H9 (cell line): ENCODE results near the gene DCUN1D4. TPM values are rescaled to one million over a fixed set of nuclear protein-coding genes. Genes with fewer than 3 reads are reported as not detected.

Source experiments
- DNase-seq: peaks from one replicate; pipeline ENCODE4 v3.0.0-alpha.2; 2017
- H2AFZ ChIP-seq: one replicate; pipeline ENCODE4 v1.6.1; 2013; ENCODE audit warnings: mild to moderate bottlenecking, low read length, control low read depth, moderate library complexity
- H2AK5ac ChIP-seq: 2 replicates; pipeline ENCODE4 v1.6.1; 2013; ENCODE audit warnings: low read length, control low read depth, mixed read lengths; ENCODE audit not compliant: insufficient read length
- H2BK120ac ChIP-seq: one replicate; pipeline ENCODE4 v1.6.1; 2013; ENCODE audit warnings: low read depth, mild to moderate bottlenecking, low read length, control low read depth, inconsistent platforms; ENCODE audit not compliant: poor library complexity, severe bottlenecking
- H2BK12ac ChIP-seq: 2 replicates; pipeline ENCODE4 v1.6.1; 2013; ENCODE audit warnings: low read length, control low read depth, mixed read lengths, low read depth; ENCODE audit not compliant: insufficient read length
- H2BK15ac ChIP-seq: 2 replicates; pipeline ENCODE4 v1.6.1; 2013; ENCODE audit warnings: low read depth, low read length, control low read depth
- H2BK20ac ChIP-seq: one replicate; pipeline ENCODE4 v1.6.1; 2013; ENCODE audit warnings: low read depth, mild to moderate bottlenecking, low read length, control low read depth, inconsistent platforms; ENCODE audit not compliant: poor library complexity, severe bottlenecking
- H2BK5ac ChIP-seq: 2 replicates; pipeline ENCODE4 v1.6.1; 2013; ENCODE audit warnings: low read length, control low read depth, mixed read lengths; ENCODE audit not compliant: insufficient read length
- H3K14ac ChIP-seq: 2 replicates; pipeline ENCODE4 v1.6.1; 2013; ENCODE audit warnings: low read length, control low read depth; ENCODE audit not compliant: insufficient read depth
- H3K18ac ChIP-seq: 2 replicates; pipeline ENCODE4 v1.6.1; 2013; ENCODE audit warnings: low read depth, mild to moderate bottlenecking, mixed read lengths, low read length, control low read depth; ENCODE audit not compliant: insufficient read length
- H3K23ac ChIP-seq: 2 replicates; pipeline ENCODE4 v1.6.1; 2013; ENCODE audit warnings: low read length, control low read depth, mixed read lengths, low read depth; ENCODE audit not compliant: insufficient read length
- H3K23me2 ChIP-seq: 2 replicates; pipeline ENCODE4 v1.6.1; 2013; ENCODE audit warnings: low read depth, mild to moderate bottlenecking, mixed read lengths, low read length, control low read depth; ENCODE audit not compliant: insufficient read length, poor library complexity, severe bottlenecking
- H3K27ac ChIP-seq: 2 replicates; pipeline ENCODE4 v1.5.1; 2013; ENCODE audit warnings: low read length, control low read depth, mixed read lengths, low read depth; ENCODE audit not compliant: insufficient read length
- H3K27me3 ChIP-seq: 2 replicates; pipeline ENCODE4 v1.6.1; 2013; ENCODE audit warnings: low read length, control low read depth, inconsistent platforms; ENCODE audit not compliant: insufficient read depth
- H3K4ac ChIP-seq: 2 replicates; pipeline ENCODE4 v1.6.1; 2013; ENCODE audit warnings: low read depth, mild to moderate bottlenecking, control low read depth, inconsistent platforms, low read length, moderate library complexity
- H3K4me1 ChIP-seq: 2 replicates; pipeline ENCODE4 v1.6.1; 2013; ENCODE audit warnings: low read length, control low read depth, inconsistent platforms; ENCODE audit not compliant: insufficient read depth
- H3K4me2 ChIP-seq: 2 replicates; pipeline ENCODE4 v1.6.1; 2013; ENCODE audit warnings: low read length, control low read depth, mixed read lengths; ENCODE audit not compliant: insufficient read length, insufficient read depth
- H3K56ac ChIP-seq: 2 replicates; pipeline ENCODE4 v1.6.1; 2013; ENCODE audit warnings: low read depth, mild to moderate bottlenecking, mixed read lengths, low read length, control low read depth; ENCODE audit not compliant: insufficient read length
- H3K79me1 ChIP-seq: 2 replicates; pipeline ENCODE4 v1.6.1; 2013; ENCODE audit warnings: low read depth, mild to moderate bottlenecking, moderate library complexity, low read length, control low read depth, inconsistent platforms; ENCODE audit not compliant: insufficient read depth, poor library complexity, severe bottlenecking
- H3K79me2 ChIP-seq: 2 replicates; pipeline ENCODE4 v1.6.1; 2013; ENCODE audit warnings: low read length, control low read depth, inconsistent platforms; ENCODE audit not compliant: insufficient read depth
- H3K9ac ChIP-seq: 2 replicates; pipeline ENCODE4 v1.6.1; 2013; ENCODE audit warnings: low read length, control low read depth, mixed read lengths; ENCODE audit not compliant: insufficient read length; ENCODE audit errors: extremely low read depth
- H3K9me3 ChIP-seq: one replicate; pipeline ENCODE4 v1.6.1; 2013; ENCODE audit warnings: low read depth, low read length, inconsistent platforms; ENCODE audit not compliant: control insufficient read depth
- H3T11ph ChIP-seq: one replicate; pipeline ENCODE4 v1.6.1; 2013; ENCODE audit warnings: mild to moderate bottlenecking, low read length, control low read depth, inconsistent platforms
- H4K20me1 ChIP-seq: one replicate; pipeline ENCODE4 v1.6.1; 2013; ENCODE audit not compliant: control insufficient read depth, insufficient read length, insufficient read depth
- H4K5ac ChIP-seq: 2 replicates; pipeline ENCODE4 v1.6.1; 2013; ENCODE audit warnings: low read depth, mild to moderate bottlenecking, mixed read lengths, low read length, control low read depth; ENCODE audit not compliant: insufficient read length
- H4K8ac ChIP-seq: replicated peaks from 2 replicates; pipeline ENCODE4 v1.6.1; 2013; ENCODE audit warnings: low read length, control low read depth, mixed read lengths, low read depth; ENCODE audit not compliant: insufficient read length
- H4K91ac ChIP-seq: 2 replicates; pipeline ENCODE4 v1.6.1; 2013; ENCODE audit warnings: low read depth, mild to moderate bottlenecking, moderate library complexity, mixed read lengths, low read length, control low read depth; ENCODE audit not compliant: insufficient read length
- H3K27ac Mint-ChIP-seq, 3 experiments: 2 replicates in 2 of 3; 3 replicates in 1 of 3; pipeline ENCODE4 v1.8.0; 2020 to 2021; ENCODE audit warnings: mixed read lengths in 3 of 3, mild to moderate bottlenecking in 1 of 3, moderate library complexity in 1 of 3
- H3K27me3 Mint-ChIP-seq: 2 replicates; pipeline ENCODE4 v1.8.0; 2021; ENCODE audit warnings: low read depth, mild to moderate bottlenecking, moderate library complexity, mixed read lengths
- H3K36me3 Mint-ChIP-seq, 3 experiments: 2 replicates in 2 of 3; 3 replicates in 1 of 3; pipeline ENCODE4 v1.8.0; 2020 to 2021; ENCODE audit warnings: low read depth in 3 of 3, mixed read lengths in 3 of 3; ENCODE audit not compliant: insufficient read depth in 1 of 3
- H3K4me1 Mint-ChIP-seq, 2 experiments: 2 replicates each; pipeline ENCODE4 v1.8.0; 2020; ENCODE audit warnings: mixed read lengths in 2 of 2
- H3K4me3 Mint-ChIP-seq, 2 experiments: 2 replicates in 1 of 2; 3 replicates in 1 of 2; pipeline ENCODE4 v1.8.0; 2020 to 2021; ENCODE audit warnings: mild to moderate bottlenecking in 2 of 2, mixed read lengths in 2 of 2, moderate library complexity in 1 of 2
- H3K9me3 Mint-ChIP-seq, 2 experiments: 2 replicates in 1 of 2; 3 replicates in 1 of 2; pipeline ENCODE4 v1.8.0; 2020; ENCODE audit warnings: mild to moderate bottlenecking in 2 of 2, mixed read lengths in 2 of 2, moderate library complexity in 1 of 2
- WGBS: extraction: QIAGEN DNeasy Blood & Tissue Kit; methylation state at CpG from one replicate; pipeline ENCODE4 v1.1.7; 2013; ENCODE audit warnings: missing lambda C conversion rate, low lambda C conversion rate, mixed read lengths; ENCODE audit not compliant: insufficient read length; ENCODE audit errors: extremely low coverage; 5-methylcytosine and 5-hydroxymethylcytosine counted together
- total RNA-seq: library from RNA; stranded (reverse); gene quantifications from 2 replicates; pipeline ENCODE4 v1.2.1, GENCODE V29; 2021
- TF ChIP-seq, protein P1 (sequence below): fragments of 200-600 bp; sonication (generic); conservative IDR thresholded peaks from 3 replicates; pipeline ENCODE4 v1.8.0; 2021; ENCODE audit warnings: antibody characterized with exemption, mild to moderate bottlenecking

Gene DCUN1D4
- total RNA-seq, 1 experiment from 2014 or later: 46.7 TPM

- H3K27me3 ChIP-seq: no peaks in the 10 kb centered on the region
Observed at GRCh38 chr4:51845711-51846110, 2.8 kb downstream of the DCUN1D4 start.

More at GRCh38 chr4:51845711-51846110, 2.8 kb downstream of the DCUN1D4 start:
- Histone ChIP-seq H3K4me1 (peaks cover 3% of the 10 kb centered on the region; the same call in 1 of the 2 replicates), H3K4me2 (no peak overlapping the region), H3K18ac (no peak overlapping the region), H3K23ac (no peak overlapping the region), H3K4ac (no peak overlapping the region), H3K79me1 (no peaks in the 10 kb centered on the region), H2AFZ (no peak overlapping the region), H3K9ac (no peak overlapping the region), H4K5ac (no peak overlapping the region), H2BK12ac (no peak overlapping the region), H2BK120ac (no peak overlapping the region), H3K27ac (no peak overlapping the region), H3K9me3 (no peaks in the 10 kb centered on the region), H4K8ac (no peak overlapping the region), H3T11ph (no peak overlapping the region), H2BK15ac (no peak overlapping the region), H3K79me2 (peaks cover 39% of the 10 kb centered on the region; the same call in 1 of the 2 replicates), H2BK20ac (no peak overlapping the region), H4K91ac (no peak overlapping the region), H3K14ac (no peak overlapping the region), H3K23me2 (peaks cover 8% of the 10 kb centered on the region), H2BK5ac (no peak overlapping the region), H3K56ac (no peak overlapping the region), H4K20me1 (no peaks in the 10 kb centered on the region), H2AK5ac (no peak overlapping the region)
- no peaks in the 10 kb centered on the region for H3K36me3 Mint-ChIP-seq
- H3K27me3 Mint-ChIP-seq: peaks cover 15% of the 10 kb centered on the region
- no CpG with 5 or more reads among the region's 1 CpG for WGBS
- no peak overlapping the region for H3K4me3 Mint-ChIP-seq
- no peak for DNase-seq
- H3K9me3 Mint-ChIP-seq: peaks cover 0 to 1% of the 10 kb centered on the region in 2 experiments; a peak in 1 of 5 replicates
- peaks cover 30 to 56% of the 10 kb centered on the region in 2 experiments for H3K4me1 Mint-ChIP-seq
- TF ChIP-seq, protein P1, sequence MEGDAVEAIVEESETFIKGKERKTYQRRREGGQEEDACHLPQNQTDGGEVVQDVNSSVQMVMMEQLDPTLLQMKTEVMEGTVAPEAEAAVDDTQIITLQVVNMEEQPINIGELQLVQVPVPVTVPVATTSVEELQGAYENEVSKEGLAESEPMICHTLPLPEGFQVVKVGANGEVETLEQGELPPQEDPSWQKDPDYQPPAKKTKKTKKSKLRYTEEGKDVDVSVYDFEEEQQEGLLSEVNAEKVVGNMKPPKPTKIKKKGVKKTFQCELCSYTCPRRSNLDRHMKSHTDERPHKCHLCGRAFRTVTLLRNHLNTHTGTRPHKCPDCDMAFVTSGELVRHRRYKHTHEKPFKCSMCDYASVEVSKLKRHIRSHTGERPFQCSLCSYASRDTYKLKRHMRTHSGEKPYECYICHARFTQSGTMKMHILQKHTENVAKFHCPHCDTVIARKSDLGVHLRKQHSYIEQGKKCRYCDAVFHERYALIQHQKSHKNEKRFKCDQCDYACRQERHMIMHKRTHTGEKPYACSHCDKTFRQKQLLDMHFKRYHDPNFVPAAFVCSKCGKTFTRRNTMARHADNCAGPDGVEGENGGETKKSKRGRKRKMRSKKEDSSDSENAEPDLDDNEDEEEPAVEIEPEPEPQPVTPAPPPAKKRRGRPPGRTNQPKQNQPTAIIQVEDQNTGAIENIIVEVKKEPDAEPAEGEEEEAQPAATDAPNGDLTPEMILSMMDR: no peak
- H3K27ac Mint-ChIP-seq: no peak overlapping the region
